Measurements from ENCODE around the gene CRELD2.

CRELD2 gene

GRCh38 chr22:49913026-49913425 is 5.4 kb upstream of the CRELD2 start:
- DNase-seq (ENCODE audit: low spot score), result no peak

- no peak for DNase-seq (ENCODE audit: low spot score)
Measured at GRCh38 chr22:49913446-49913845, 5.0 kb upstream of the CRELD2 start.

- no peak for DNase-seq (ENCODE audit: low spot score)
Measured at GRCh38 chr22:49914256-49914655, 4.2 kb upstream of the CRELD2 start.

- no peak for DNase-seq (ENCODE audit: low spot score)
Measured at GRCh38 chr22:49915610-49916009, 2.8 kb upstream of the CRELD2 start.

GRCh38 chr22:49916831-49917230 is 1.6 kb upstream of the CRELD2 start:
- DNase-seq (ENCODE audit: low spot score), result no peak

GRCh38 chr22:49918911-49919881 is 762 bp downstream of the CRELD2 start:
- no peak for DNase-seq (ENCODE audit: low spot score)

- DNase-seq (ENCODE audit: low spot score), result no peak
Measured at GRCh38 chr22:49920859-49921258, 2.4 kb downstream of the CRELD2 start.

- no peak for DNase-seq (ENCODE audit: low spot score)
Measured at GRCh38 chr22:49921508-49922278, 3.3 kb downstream of the CRELD2 start.

GRCh38 chr22:49922484-49922883 is 4.0 kb downstream of the CRELD2 start:
- no peak for DNase-seq (ENCODE audit: low spot score)

- no peak for DNase-seq (ENCODE audit: low spot score)
Measured at GRCh38 chr22:49922926-49923325, 4.5 kb downstream of the CRELD2 start.

GRCh38 chr22:49923445-49923844 is 5.0 kb downstream of the CRELD2 start:
- DNase-seq (ENCODE audit: low spot score), result no peak

- no peak for DNase-seq (ENCODE audit: low spot score)
Measured at GRCh38 chr22:49924113-49924833, 5.8 kb downstream of the CRELD2 start.

- DNase-seq (ENCODE audit: low spot score), result no peak
Measured at GRCh38 chr22:49925525-49926128, 7.2 kb downstream of the CRELD2 start.

- no peak for DNase-seq (ENCODE audit: low spot score)
Measured at GRCh38 chr22:49926916-49927315, 8.5 kb downstream of the CRELD2 start.

GRCh38 chr22:49927483-49928184 is 9.2 kb downstream of the CRELD2 start:
- no peak for DNase-seq (ENCODE audit: low spot score)

GRCh38 chr22:49928185-49928495 is 9.7 kb downstream of the CRELD2 start:
- DNase-seq (ENCODE audit: low spot score), result no peak

GRCh38 chr22:49928555-49929210 is 10.2 kb downstream of the CRELD2 start:
- no peak for DNase-seq (ENCODE audit: low spot score)

- no peak for DNase-seq (ENCODE audit: low spot score)
Measured at GRCh38 chr22:49929211-49929979, 11.0 kb downstream of the CRELD2 start.

GRCh38 chr22:49929994-49930575 is 11.7 kb downstream of the CRELD2 start:
- no peak for DNase-seq (ENCODE audit: low spot score)

Measured in putamen (tissue), 1 donor.